Astrocyte (in vitro differentiated cells and primary cell): ENCODE results near the gene TNFRSF19. TPM values are rescaled to one million over a fixed set of nuclear protein-coding genes. Genes with fewer than 3 reads are reported as not detected.

Experiments
- DNase-seq: peaks from one replicate; pipeline ENCODE4 v3.0.0-alpha.2; 2010; ENCODE audit warnings: low read depth
- FAIRE-seq: peaks from 2 replicates; lab custom pipeline; 2011; peaks lifted over from hg19 to GRCh38; lab: Jason Lieb, UNC
- H2AFZ ChIP-seq: 2 replicates; pipeline ENCODE4 v1.6.0; 2012; ENCODE audit warnings: low read depth, low read length, inconsistent platforms
- H3K27ac ChIP-seq: 2 replicates; pipeline ENCODE4 v1.5.1; 2011; ENCODE audit warnings: low read depth, low read length, inconsistent platforms
- H3K27me3 ChIP-seq: 2 replicates; pipeline ENCODE4 v1.6.0; 2011; ENCODE audit warnings: low read length, inconsistent platforms; ENCODE audit not compliant: insufficient read depth
- H3K36me3 ChIP-seq: 2 replicates; pipeline ENCODE4 v1.5.1; 2011; ENCODE audit warnings: low read length, inconsistent platforms; ENCODE audit not compliant: insufficient read depth
- H3K4me1 ChIP-seq: 2 replicates; pipeline ENCODE4 v1.5.1; 2011; ENCODE audit warnings: low read length, inconsistent platforms; ENCODE audit not compliant: insufficient read depth
- H3K4me2 ChIP-seq: 2 replicates; pipeline ENCODE4 v1.6.0; 2012; ENCODE audit warnings: low read length, inconsistent platforms
- H3K4me3 ChIP-seq: 2 replicates; pipeline ENCODE4 v1.5.1; 2011; ENCODE audit warnings: low read depth, mild to moderate bottlenecking, low read length, inconsistent platforms; ENCODE audit not compliant: insufficient read depth
- H3K79me2 ChIP-seq: 2 replicates; pipeline ENCODE4 v1.6.0; 2012; ENCODE audit warnings: mild to moderate bottlenecking, low read length, inconsistent platforms; ENCODE audit not compliant: insufficient read depth
- H3K9ac ChIP-seq: 2 replicates; pipeline ENCODE4 v1.6.0; 2012; ENCODE audit warnings: mild to moderate bottlenecking, low read length, inconsistent platforms
- H3K9me3 ChIP-seq: 2 replicates; pipeline ENCODE4 v1.5.1; 2012; ENCODE audit warnings: low read depth, mild to moderate bottlenecking, low read length, inconsistent platforms; ENCODE audit not compliant: insufficient read depth
- H4K20me1 ChIP-seq: 2 replicates; pipeline ENCODE4 v1.6.0; 2012; ENCODE audit warnings: low read length, inconsistent platforms; ENCODE audit not compliant: insufficient read depth
- H3K27ac Mint-ChIP-seq: one replicate; pipeline ENCODE4 v1.8.0; 2021; ENCODE audit warnings: mild to moderate bottlenecking, mixed read lengths; ENCODE audit not compliant: unreplicated experiment
- H3K27me3 Mint-ChIP-seq: one replicate; pipeline ENCODE4 v1.8.0; 2021; ENCODE audit warnings: low read depth, mixed read lengths; ENCODE audit not compliant: unreplicated experiment
- H3K36me3 Mint-ChIP-seq: one replicate; pipeline ENCODE4 v1.8.0; 2021; ENCODE audit warnings: low read depth, mixed read lengths; ENCODE audit not compliant: unreplicated experiment
- H3K4me1 Mint-ChIP-seq: one replicate; pipeline ENCODE4 v1.8.0; 2021; ENCODE audit warnings: low read depth, mixed read lengths; ENCODE audit not compliant: unreplicated experiment
- H3K4me3 Mint-ChIP-seq: one replicate; pipeline ENCODE4 v1.8.0; 2021; ENCODE audit warnings: mild to moderate bottlenecking, moderate library complexity, mixed read lengths; ENCODE audit not compliant: unreplicated experiment
- H3K9me3 Mint-ChIP-seq: one replicate; pipeline ENCODE4 v1.8.0; 2021; ENCODE audit warnings: mild to moderate bottlenecking, mixed read lengths; ENCODE audit not compliant: unreplicated experiment
- EZH2 ChIP-seq: IDR thresholded peaks from 2 replicates; pipeline ENCODE4 v1.6.1; 2012; ENCODE audit warnings: mild to moderate bottlenecking, low read length, inconsistent platforms; ENCODE audit not compliant: insufficient read depth
- total RNA-seq: library from RNA; stranded (reverse); gene quantifications from 2 replicates; pipeline ENCODE4 v1.2.1, GENCODE V29; 2021
- TF ChIP-seq, protein P1 (sequence below): IDR thresholded peaks from 2 replicates; pipeline ENCODE4 v1.5.1; 2011; ENCODE audit warnings: low read depth, mild to moderate bottlenecking, inconsistent platforms, low read length, moderate library complexity; ENCODE audit not compliant: insufficient read depth

TNFRSF19 gene
- total RNA-seq, 1 donor from 2014 or later = 27.8 TPM

DNA sequence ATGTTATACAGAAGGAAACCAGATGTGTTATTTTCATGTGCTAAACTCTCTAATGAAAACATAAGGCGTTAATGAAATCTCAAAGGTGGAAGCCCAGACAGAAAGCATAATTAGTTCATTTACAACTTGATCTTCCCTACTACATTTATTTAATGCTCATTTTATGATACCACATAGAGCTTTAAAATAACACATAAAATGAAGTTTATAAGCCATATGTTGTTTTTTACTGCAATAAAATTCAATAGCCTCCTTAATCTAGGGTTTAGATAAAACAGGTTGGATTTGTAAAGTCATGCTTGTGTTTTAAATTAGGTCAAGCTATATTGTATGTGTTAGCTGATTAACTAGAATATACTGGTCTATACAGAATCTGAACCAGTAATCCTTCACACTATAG is 81.2 kb downstream of the TNFRSF19 start:
- Histone ChIP-seq H3K4me1 (peaks cover 38% of the 10 kb centered on the region), H4K20me1 (no peaks in the 10 kb centered on the region), H3K9ac (no peak overlapping the region), H3K27me3 (no peaks in the 10 kb centered on the region), H3K36me3 (peaks cover 2% of the 10 kb centered on the region), H3K9me3 (no peaks in the 10 kb centered on the region), H3K79me2 (no peaks in the 10 kb centered on the region), H2AFZ (no peak overlapping the region), H3K27ac (no peak overlapping the region), H3K4me2 (no peak overlapping the region), H3K4me3 (no peak overlapping the region)
- TF ChIP-seq, protein P1, sequence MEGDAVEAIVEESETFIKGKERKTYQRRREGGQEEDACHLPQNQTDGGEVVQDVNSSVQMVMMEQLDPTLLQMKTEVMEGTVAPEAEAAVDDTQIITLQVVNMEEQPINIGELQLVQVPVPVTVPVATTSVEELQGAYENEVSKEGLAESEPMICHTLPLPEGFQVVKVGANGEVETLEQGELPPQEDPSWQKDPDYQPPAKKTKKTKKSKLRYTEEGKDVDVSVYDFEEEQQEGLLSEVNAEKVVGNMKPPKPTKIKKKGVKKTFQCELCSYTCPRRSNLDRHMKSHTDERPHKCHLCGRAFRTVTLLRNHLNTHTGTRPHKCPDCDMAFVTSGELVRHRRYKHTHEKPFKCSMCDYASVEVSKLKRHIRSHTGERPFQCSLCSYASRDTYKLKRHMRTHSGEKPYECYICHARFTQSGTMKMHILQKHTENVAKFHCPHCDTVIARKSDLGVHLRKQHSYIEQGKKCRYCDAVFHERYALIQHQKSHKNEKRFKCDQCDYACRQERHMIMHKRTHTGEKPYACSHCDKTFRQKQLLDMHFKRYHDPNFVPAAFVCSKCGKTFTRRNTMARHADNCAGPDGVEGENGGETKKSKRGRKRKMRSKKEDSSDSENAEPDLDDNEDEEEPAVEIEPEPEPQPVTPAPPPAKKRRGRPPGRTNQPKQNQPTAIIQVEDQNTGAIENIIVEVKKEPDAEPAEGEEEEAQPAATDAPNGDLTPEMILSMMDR = no peak
- no peak for TF ChIP-seq EZH2
- H3K36me3 Mint-ChIP-seq = peaks cover 7% of the 10 kb centered on the region
- FAIRE-seq = no peak
- no peak overlapping the region for H3K4me3 Mint-ChIP-seq
- no peak overlapping the region for H3K27ac Mint-ChIP-seq
- peaks cover 38% of the 10 kb centered on the region for H3K4me1 Mint-ChIP-seq
- no peaks in the 10 kb centered on the region for H3K27me3 Mint-ChIP-seq
- peaks cover 2% of the 10 kb centered on the region for H3K9me3 Mint-ChIP-seq
- no peak for DNase-seq

DNA sequence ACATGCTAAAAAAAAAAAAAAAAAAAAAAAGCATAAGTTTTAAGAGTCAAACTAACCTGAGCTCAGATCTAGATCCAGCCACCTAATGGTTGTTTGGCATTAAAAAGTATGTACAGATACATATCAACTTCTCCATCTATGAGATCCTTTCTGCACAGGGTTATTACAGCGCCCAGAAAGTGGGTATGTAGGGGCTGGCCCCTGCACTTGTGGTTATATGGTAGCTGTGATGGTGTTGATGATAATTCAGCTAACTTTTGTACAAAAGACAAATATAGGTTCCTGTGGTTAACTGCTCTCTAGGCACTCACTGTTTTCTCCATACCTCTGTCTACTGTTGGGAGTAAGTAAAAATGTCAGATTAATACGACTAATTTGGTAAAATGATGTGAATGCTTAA is 81.7 kb downstream of the TNFRSF19 start:
- Mint-ChIP-seq H3K9me3 (peaks cover 2% of the 10 kb centered on the region), H3K27ac (no peak overlapping the region), H3K27me3 (no peaks in the 10 kb centered on the region), H3K4me3 (no peak overlapping the region), H3K36me3 (peaks cover 7% of the 10 kb centered on the region), H3K4me1 (peaks cover 42% of the 10 kb centered on the region)
- no peak overlapping the region for H3K27ac ChIP-seq
- TF ChIP-seq EZH2 = no peak
- TF ChIP-seq, protein P1 = no peak
- no peaks in the 10 kb centered on the region for H3K9me3 ChIP-seq
- H4K20me1 ChIP-seq = no peaks in the 10 kb centered on the region
- DNase-seq (no peak), FAIRE-seq (no peak)
- no peaks in the 10 kb centered on the region for H3K27me3 ChIP-seq
- H3K36me3 ChIP-seq = peaks cover 2% of the 10 kb centered on the region
- peaks cover 42% of the 10 kb centered on the region for H3K4me1 ChIP-seq
- no peaks in the 10 kb centered on the region for H3K79me2 ChIP-seq
- no peak overlapping the region for H3K4me3 ChIP-seq
- no peak overlapping the region for H3K4me2 ChIP-seq
- no peak overlapping the region for H2AFZ ChIP-seq
- no peak overlapping the region for H3K9ac ChIP-seq

DNA sequence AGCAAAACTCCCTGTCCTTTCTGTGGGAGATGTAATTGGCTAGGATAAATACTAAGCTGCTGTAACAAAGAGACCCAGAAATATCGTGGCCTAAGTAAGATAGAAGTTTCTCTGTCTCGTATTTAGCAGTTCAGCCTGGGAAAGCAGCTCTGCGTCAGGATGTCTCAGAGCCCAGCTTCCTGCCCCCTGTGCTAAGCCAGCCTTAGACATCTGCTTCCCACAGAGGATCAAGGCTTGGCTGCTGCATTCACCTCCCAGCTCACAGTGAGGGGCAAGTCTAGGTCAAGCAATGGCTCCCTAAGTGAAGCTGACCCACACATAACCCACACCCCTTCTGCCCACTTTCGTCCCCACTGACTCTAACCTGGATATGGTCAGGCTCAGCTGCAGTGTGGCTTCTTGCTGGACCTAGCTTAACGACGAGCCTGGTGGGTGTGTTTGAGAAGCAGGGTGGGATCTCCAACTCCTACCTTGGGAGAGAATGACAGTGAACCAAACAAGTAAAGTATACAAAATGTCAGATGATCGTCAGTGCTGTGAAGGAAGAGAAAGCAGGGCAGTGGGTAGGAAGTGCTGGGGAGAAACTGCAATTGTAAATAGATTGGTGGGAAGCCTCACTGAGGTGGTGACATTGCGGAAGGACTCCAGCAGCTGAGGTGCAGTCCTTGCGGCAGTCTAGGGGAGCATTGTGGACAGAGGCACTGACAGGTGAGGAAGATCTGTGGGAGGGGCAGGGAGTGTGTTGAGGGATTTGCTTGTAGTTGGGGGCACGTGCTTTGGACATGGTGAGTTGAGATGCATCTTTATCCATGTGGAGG is 82.9 kb downstream of the TNFRSF19 start:
- Histone ChIP-seq H2AFZ (no peak overlapping the region), H3K27me3 (no peaks in the 10 kb centered on the region), H3K4me1 (peaks cover 47% of the 10 kb centered on the region), H3K9me3 (no peaks in the 10 kb centered on the region), H3K4me2 (peak overlapping the region; percentile 34), H3K79me2 (no peaks in the 10 kb centered on the region), H3K27ac (peak overlapping the region; percentile 58), H3K4me3 (no peak overlapping the region), H3K9ac (peak overlapping the region; percentile 28), H4K20me1 (no peaks in the 10 kb centered on the region), H3K36me3 (peaks cover 2% of the 10 kb centered on the region)
- no peaks in the 10 kb centered on the region for H3K27me3 Mint-ChIP-seq
- H3K4me3 Mint-ChIP-seq = no peak overlapping the region
- H3K9me3 Mint-ChIP-seq = peaks cover 2% of the 10 kb centered on the region
- peaks cover 49% of the 10 kb centered on the region for H3K4me1 Mint-ChIP-seq
- H3K36me3 Mint-ChIP-seq = peaks cover 7% of the 10 kb centered on the region
- TF ChIP-seq EZH2 = no peak
- TF ChIP-seq, protein P1 = no peak
- H3K27ac Mint-ChIP-seq = no peak overlapping the region
- FAIRE-seq (no peak), DNase-seq (no peak)
